NCI-H2107 treated with DMSO at 0.1 percent for 48 hours (cell line): ENCODE data around the gene SMNDC1.
A peak's percentile ranks its signal among the peaks of the same experiment; 100 is the strongest.
"Not testable (repeated sequence)": the region's sequence is repeated elsewhere in the genome, so short reads cannot be mapped to it uniquely, and the experiment has no call there.

Source experiments
- DNase-seq: peaks from one replicate; lab custom pipeline; 2025; ENCODE audit not compliant: unreplicated experiment; lab: John Stamatoyannopoulos, UW

Gene SMNDC1

DNA sequence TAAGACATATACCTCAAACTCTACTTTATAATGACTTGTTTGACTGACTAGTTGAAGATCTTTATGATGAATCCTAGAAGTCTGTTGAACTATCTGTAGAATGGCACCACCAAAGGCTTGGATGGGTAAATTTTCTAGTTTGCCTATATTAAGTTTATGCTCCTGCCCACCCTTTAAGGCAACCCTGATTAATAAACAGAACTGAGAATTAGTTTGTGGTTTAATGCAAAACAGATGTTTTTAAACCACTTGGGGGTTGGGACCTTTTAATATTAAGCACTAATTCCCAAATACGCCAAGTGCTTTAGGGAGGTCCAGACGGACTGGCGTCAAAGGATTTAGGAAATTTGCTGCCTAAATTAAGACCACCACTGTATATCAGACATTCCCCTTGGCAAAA lies 20.5 kb downstream of the SMNDC1 start:
- DNase-seq = no peak

DNA sequence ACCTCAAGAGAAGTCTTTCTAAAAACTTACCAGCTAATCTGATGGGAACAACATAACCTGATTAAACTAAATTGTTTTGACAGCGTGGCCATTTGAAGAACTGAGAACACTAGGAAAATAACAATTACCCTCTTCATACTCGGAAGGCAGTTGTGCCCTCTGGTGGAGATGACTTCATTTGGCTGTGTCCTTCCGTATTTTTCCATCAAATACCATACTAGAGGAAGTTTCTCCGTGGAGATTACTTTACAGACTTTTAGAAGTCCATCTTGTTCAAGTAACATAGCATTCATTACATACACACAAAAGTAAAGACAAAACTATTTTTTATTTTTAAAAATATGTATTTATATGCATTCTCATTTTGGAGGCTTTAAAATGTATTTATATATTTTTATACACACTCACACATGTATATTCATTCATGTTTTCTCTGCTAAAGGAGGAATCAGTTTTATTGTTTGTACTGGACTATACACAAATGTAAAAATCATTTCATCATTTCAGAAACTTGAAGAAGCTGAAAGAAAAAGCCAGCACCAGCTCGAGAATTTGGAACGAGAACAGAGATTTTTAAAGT lies 25.2 kb downstream of the SMNDC1 start:
- peak; percentile 2 for DNase-seq

DNA sequence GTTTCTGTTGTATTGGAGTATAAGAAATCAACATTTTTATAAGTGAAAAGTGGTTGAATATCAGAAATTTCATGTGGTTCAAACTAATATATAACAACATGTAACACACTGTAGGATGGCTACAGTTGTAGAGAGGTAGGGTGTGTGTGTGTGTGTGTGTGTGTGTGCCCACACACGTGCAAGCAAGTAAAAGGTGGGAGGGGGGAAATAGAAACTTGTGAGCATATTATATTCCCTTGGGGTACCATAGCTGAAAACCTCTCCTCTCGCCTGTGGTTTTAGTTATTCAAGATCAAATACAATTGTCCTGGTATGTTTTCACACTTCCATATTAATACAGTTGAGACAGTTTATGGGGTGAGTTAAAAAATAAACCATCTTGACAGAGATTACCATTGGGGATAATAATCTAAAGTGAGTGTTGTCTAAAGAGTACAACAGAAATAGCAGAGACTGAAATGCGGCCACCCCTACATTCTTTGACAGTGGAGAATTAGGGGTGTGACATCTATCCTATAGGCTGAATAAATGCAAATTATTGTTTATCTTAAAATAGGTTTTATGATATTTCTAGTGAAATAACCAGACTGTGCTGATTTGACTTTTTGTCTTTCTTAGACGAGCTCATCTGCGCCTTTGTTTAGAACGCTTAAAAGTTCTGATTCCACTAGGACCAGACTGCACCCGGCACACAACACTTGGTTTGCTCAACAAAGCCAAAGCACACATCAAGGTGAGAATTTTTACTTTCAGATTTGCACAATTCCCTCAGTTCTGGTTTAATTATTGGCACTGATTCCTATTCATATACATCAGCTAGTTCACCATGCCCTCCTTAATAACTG lies 25.9 kb downstream of the SMNDC1 start:
- DNase-seq = no peak

DNA sequence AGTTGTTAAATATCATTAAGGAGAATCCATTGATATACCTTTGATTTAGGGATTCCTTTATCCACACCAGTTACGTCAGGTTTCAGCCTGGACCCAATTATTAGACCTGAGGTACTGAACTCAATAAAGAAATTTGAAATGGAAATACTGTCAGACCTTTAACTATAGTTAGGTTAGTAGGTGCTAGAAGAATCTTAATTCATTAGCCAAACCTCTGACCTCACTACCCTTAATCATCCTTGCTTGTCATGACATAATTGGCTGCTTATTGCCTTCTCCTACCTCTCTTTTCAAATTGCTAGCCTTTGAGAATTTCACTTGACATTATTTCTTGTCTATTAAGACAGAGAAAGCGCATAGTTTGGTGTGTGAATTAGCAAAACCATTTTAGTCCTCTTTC lies 27.1 kb downstream of the SMNDC1 start:
- no peak for DNase-seq

DNA sequence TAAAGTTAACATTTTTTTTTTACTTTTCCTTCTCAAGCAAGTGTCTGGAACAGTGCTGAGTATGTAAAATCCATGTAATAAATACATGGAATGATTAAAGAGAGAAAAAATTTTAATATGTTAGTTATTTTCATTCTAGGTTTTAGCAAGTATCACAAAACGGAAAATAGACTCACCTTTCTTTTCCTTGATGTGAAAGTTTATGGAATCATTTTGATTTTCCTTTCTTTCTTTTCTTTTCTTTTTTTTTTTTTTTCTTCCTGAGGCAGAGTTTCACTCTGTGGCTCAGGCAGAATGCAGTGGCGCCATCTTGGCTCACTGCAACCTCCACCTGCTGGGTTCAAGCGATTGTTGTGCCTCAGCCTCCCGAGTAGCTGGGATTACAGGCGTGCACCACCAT lies 28.1 kb downstream of the SMNDC1 start:
- no peak for DNase-seq

DNA sequence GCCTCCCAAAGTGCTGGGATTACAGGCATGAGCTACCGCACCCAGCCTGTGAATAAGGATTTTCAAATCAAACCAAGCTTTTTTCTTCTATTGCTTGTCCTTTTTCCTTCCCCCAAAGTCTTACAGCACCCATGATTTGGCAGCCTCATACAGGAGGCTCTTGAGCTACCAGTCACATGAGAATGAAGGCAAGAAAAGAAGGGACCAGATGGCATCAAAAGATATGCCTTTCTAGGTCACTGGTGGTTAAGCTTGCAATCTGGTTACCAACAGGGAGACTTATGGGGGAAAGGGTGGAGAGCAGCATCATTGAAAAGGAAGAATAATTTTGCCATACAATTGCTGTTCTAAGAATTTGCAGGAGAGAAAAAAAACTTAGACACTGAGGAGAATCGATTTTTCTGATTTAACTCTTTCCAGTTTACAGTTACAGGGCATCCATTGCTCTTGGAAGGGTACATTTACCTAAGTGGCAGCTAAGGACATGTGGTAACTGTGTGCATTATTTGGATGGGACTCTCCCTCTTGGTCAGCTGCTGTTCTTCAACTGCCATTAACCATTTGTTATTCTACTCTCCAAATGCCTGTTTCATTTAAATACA lies 29.5 kb downstream of the SMNDC1 start:
- DNase-seq = no peak

DNA sequence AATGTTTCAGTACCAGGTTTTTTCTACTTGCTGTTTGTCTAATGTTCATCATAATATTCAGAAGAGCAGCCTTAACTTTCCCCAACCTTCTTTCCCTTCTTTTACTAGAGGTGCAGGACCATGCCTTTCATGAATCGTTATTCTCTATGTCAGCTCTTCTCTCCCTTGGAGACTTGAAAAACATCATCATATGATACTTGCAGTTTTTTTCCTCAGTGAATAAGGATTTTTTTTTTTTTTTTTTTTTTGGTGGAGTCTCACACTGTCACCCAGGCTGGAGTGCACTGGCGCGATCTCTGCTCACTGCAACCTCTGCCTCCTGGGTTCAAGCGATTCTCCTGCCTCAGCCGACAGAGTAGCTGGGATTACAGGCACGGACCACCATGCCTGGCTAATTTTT lies 30.1 kb downstream of the SMNDC1 start:
- no peak for DNase-seq

DNA sequence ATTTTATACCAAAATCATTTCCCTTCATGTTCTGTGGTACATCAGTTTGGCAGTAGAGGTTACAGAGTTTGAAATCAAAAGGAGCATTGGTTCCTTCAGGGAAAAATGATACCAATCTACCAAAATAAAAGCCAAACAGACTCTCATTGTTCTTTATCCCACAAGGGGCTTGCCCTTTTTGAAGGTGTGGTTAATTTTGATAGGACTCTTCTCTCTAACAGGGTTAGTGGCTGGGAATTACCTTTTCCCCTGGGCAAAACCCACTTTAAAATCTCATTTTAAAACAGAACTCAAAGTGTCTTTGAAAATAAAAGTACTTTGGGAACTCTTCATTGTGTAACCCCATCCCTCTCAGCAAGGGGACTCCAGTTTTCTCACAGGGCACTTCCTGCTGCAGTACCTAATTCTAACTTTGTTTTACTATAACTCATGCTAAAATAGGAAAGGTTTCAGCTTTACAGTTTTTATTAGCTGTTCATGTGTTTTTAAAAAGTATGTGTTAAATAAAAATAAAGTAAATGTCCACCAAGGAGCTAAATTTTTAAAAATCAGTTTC lies 30.6 kb downstream of the SMNDC1 start:
- no peak for DNase-seq

DNA sequence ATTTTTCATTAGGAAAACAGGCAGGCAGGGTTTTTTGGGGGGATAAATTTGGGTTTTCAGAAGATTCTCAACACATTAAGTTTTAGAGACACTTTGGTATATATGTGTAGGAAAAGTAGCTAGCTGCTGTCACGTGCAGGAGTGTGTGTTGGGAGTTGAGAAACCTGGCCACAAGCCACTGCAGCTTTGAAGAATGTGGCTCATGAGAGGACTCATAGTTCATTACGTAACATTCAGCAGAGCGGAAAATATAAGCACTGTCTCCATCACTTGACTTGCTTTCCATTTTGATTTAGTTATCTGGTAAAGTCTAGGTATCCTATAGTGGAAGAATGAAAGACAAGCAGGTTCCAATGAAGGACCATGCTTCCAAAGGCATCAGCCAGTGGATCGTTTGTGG lies 31.2 kb downstream of the SMNDC1 start:
- no peak for DNase-seq

DNA sequence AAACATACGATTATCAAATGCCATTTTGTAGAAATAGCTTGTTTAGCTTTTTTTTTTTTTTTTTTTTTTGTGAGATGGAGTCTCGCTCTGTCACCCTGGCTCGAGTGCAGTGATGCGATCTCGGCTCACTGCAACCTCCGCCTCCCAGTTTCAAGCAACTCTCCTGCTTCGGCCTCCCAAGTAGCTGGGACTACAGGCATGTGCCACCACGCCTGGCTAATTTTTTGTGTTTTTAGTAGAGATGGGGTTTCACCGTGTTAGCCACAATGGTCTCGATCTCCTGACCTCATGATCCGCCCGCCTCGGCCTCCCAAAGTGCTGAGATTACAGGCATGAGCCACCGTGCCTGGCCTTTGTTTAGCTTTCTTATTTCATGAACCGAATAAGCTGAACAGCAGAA lies 31.7 kb downstream of the SMNDC1 start:
- not testable (repeated sequence) for DNase-seq

DNA sequence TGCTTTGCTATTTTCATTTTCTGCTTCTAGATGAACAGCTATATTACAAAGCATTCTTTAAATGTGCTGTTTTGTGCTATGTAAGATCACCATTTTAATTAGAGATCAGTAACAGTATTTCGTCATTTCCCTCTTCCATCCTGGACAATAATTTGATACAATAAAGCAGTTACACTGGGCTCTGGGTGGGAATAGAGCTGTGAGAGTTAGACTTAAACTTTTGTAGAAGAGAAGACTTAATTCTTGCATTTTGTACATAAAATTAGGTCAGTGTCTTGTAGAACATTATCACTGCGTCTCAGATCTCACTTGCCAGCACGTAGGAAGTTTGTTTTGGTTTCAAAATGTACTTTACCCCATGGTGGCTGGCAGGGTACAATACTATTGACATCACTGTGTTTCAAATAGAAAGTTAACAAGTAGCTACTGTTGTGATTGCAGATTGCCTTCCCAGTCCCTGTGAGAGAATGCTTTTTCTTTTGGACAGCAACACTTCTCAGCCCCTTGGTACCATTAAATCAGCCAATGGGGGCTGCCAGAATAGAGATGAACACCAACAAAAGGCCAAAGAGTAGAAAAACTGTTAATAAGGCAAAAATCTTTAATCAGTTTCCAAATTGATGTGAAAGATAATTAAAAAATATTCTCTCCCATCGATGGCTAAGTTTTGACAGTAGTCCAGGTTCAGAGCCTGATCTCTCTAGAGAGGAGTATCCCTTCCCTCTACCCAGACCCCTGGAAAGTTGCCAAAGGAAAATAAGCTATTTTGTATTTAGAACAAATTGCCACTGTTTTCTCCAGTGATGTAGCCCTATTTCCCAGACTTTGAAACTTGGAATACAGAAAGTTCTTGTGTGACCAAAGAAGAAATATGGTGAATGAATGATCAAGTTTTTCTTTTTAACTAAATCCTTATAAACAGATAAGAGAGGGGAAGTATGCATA lies 35.1 kb downstream of the SMNDC1 start:
- no peak for DNase-seq

DNA sequence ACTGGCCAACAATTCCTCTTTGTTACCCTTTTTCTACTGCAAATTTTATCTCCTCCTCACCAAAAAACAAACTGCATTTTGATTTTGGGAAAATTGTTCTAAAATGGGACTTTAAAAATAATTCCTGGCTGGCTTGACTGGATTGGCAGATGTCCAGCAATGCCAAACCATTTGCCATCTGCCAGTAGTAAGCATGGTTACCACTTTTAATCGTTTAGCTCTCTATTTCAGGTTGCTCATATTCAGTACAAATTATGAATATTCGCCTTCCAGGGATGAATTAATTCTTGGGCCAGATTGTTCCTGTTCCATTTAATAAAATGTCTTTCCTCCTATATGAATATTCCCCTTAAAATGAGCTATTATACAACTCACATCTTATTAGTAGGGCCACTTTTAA lies 35.7 kb downstream of the SMNDC1 start:
- no peak for DNase-seq

DNA sequence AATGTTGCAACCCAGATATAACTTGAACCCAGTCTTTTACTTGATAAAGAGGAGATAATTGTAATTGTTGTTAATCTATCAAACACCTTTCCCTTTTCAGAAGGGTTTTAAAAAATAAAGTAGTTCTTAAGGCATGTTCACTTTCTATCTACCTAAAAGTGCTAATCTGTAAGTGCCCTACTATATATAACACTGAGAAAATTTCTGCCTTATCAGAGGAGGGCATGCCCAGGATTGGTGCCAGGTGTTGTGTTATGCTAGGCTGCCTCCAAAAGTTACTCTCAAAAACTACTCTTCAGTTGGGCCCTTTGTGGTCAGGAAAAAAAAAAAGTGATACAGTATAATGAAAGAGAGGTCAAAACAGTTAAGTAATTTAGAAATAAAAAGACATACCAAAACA lies 36.3 kb downstream of the SMNDC1 start:
- DNase-seq = peak; percentile 6

DNA sequence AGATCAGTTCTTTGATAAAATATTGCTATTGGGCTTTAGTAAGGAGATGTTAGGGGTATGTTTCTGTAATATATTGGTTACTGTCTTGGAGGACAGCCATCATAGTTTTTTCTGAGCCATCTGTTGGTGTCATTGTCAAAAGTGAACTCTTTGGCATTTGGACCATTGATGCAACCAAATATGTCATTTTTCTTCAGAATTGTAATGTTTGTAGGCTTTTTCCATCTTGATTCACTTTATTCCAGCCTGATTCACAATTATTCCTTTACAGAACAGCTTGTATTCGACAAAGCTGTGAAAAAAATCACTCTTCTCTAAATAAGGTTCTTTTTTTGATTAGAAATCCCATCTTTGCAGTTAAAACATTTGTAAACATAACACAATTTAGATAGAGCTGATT lies 37.4 kb downstream of the SMNDC1 start:
- DNase-seq = no peak

DNA sequence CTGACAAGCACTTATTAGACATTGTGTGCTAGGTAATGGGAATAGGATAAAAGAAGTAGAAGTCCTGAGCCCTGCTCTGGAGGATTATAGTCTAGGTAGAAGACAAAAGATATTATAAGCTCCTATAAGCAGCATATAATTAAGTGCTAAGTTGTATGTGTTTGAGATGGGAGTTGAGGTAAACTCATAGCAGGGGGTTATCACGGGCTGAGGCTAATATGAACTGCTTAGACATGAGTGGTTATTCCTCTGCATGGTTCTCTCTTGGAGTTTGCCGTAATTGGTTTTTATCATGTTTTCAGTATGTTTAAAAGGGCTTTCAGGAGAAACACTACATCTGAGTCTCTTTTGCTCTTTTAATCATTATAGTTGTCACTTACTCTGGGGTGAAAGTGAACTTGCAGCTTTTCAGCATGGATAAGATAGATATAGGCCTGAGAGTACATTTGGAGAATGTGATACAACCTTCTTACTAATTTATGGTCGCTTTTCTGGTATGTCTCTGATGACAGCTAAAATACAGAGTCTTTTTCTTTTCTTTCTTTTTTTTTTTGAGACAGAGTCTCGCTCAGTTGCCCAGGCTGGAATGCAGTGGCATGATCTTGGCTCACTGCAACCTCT lies 39.0 kb downstream of the SMNDC1 start:
- DNase-seq = no peak

DNA sequence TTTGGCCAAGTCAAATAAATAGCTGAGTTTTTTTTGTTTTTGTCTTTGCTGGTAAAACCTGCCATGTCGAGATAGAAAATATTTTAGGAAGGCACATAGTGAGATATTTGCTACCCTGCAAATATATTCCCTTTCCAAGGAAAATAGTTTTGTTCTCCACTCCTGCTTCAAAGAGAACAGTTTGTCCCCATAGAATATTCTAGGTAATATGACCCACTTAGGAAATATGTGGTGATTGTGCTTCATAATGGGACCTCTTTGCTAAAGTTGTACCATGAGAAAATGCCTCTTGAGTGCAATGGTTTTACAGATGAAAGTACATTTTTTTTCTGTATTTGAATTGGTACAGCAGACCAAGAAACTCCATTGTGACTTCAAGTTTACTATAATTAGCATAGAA lies 41.6 kb downstream of the SMNDC1 start:
- no peak for DNase-seq

DNA sequence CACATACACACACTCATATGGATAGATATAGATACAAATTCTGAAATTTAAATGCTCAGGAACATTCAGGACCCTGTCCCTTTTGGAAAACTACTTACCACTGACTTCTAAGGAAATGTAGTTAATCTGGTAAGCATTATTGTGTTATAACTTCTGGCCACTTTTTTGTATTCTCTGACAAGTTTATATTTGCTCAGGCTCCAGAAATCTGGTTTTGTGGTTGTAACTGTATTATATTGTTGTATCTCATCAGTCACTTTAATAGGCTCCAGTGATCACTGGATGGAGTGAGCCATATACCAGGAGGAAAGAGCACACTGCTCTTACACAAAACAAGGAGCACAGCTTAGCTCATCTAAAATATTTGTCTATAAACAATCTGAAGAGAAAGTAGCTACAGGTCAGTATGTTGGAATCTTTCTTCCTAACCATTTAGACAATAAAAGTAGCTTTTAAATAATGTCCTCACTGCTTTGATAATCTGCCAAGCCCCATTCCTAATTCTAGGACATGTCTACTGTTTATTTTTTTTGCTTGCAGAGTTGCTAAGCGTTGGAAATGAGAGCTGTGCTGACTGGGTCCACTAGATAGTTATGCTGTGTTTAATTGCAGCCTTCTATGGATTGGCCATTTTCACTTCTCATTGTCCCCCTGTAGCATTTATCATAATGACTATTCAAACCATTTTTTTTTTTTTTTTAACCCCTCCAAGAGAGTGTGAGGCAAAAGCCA lies 43.8 kb downstream of the SMNDC1 start:
- DNase-seq = no peak

DNA sequence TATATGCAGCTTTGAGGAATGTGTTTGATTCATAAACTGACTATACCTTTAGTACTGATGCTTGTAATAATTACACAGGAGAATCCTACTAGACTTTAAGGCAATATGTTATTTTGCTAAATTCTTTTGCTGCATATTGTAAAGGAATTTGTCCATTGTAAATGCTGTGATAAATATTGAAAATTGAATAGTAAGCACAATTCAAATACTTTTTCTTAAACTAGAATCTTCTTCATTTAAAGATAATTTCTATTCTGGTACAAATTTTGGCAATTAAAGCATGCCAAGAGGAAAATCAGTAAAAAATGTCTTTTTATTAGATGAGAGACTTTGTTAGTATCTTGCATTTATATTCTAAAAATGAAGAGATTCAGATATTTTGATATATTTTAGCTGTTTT lies 45.4 kb downstream of the SMNDC1 start:
- DNase-seq = no peak

DNA sequence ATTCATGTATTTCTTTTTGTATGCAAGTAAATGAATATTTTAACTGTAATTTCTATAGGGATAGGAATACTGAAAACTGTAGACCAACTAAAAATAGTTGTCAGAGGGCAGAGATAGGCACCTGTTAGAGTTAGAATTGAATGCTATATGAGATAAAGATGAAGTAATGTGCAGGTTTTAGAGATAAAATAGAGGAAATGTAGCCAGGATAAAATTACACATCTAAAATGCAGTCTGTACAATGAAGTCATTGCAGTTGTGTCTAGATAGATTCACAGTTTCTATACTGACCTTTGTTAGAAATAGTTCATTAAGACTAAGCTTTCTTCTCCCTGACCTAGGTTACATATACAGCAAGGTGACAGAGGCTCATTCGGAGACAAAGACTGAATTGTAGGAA lies 46.2 kb downstream of the SMNDC1 start:
- DNase-seq = no peak

DNA sequence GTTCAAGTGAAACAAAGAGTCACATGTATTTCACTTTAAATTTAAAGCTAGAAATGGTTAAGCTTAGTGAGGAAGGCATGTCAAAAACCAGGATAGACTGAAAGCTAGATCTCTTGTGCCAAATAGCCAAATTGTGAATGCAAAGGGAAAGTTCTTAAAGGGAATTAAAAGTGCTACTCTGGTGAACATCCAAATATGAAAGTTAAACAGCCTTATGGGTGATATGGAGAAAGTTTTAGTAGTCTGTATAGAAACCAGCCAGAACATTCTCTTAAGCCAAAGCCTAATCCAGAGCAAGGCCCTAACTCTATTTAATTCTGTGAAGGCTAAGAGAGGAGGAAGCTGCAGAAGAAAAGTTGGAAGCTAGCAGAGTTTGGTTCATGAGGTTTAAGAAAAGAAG lies 50.3 kb downstream of the SMNDC1 start:
- DNase-seq = no peak
